ENCODE data around the gene LENG9.

The LENG9 gene

DNA sequence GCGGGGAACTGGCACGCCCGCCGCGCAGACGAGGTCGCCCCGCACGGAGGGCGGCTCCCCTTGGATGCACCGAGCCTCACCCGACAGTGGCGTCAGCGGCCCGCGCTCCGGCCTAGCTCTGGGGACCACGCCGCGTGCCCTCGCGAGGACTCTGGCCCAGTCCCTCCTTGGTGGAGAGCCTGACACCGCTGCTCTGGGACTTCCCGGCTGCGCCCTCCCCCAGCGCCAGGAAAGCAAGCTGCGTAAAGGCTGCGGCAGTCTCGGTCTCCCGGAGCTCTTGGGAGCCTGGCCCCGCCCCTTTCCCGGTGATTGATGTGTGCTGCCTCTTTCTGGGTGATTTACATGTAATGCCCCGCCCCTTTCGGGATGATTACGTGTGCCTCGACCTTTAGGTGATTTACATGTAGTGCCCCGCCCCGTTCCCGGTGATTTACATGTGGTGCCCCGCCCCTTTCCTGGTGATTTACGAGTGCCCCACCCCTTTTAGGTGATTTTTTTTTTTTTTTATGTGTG, at the start of gene LENG9:
LENG9 (minus strand) TSS at position 248 of the 513 bp plus-strand sequence. CDS start 252 bp downstream, outside the sequence.
- TF ChIP-seq TEAD4 (IDR thresholded peaks at IDR 0.05) (0 out of 2 replicates have a peak, but pooled peaks have one; percentile 5), TCF12 (IDR thresholded peaks at IDR 0.05; ENCODE audit: low read depth) (no peak; the same call in 1 of the 2 replicates), CREB1 (IDR thresholded peaks at IDR 0.05; ENCODE audit: low read depth) (no peak), TAF1 (IDR thresholded peaks at IDR 0.05; ENCODE audit: low read depth) (peak; percentile 55; the same call in 1 of the 2 replicates), FOXM1 (IDR thresholded peaks at IDR 0.05; ENCODE audit: borderline replicate concordance, low read depth) (no peak), USF1 (IDR thresholded peaks at IDR 0.05) (no peak), ZBTB7A (IDR thresholded peaks at IDR 0.05; ENCODE audit: low read depth) (no peak), EP300 (IDR thresholded peaks at IDR 0.05; ENCODE audit: borderline replicate concordance) (peak; percentile 7; the same call in 1 of the 2 replicates), NFIC (IDR thresholded peaks at IDR 0.05) (no peak), EGR1 (IDR thresholded peaks at IDR 0.05) (no peak), CEBPB (IDR thresholded peaks at IDR 0.05) (no peak)
- TF ChIP-seq, protein P1, sequence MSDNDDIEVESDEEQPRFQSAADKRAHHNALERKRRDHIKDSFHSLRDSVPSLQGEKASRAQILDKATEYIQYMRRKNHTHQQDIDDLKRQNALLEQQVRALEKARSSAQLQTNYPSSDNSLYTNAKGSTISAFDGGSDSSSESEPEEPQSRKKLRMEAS (IDR thresholded peaks at IDR 0.05), result peak; percentile 95

DNA sequence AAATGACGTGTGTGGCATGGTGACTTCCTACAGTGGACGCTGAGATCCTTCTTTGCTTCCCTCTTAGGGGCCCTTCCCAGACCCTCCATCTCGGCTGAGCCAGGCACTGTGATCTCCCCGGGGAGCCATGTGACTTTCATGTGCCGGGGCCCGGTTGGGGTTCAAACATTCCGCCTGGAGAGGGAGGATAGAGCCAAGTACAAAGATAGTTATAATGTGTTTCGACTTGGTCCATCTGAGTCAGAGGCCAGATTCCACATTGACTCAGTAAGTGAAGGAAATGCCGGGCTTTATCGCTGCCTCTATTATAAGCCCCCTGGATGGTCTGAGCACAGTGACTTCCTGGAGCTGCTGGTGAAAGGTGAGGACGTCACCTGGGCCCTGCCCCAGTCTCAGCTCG, 44.2 kb upstream of the LENG9 start:
- TF ChIP-seq, protein P1 (IDR thresholded peaks at IDR 0.05), result no peak
- TF ChIP-seq CEBPB (IDR thresholded peaks at IDR 0.05) (no peak), EP300 (IDR thresholded peaks at IDR 0.05; ENCODE audit: borderline replicate concordance) (no peak), USF1 (IDR thresholded peaks at IDR 0.05) (no peak), CREB1 (IDR thresholded peaks at IDR 0.05; ENCODE audit: low read depth) (no peak), TCF12 (IDR thresholded peaks at IDR 0.05; ENCODE audit: low read depth) (no peak), REST (IDR thresholded peaks at IDR 0.05; ENCODE audit: low read depth) (no peak), TAF1 (IDR thresholded peaks at IDR 0.05; ENCODE audit: low read depth) (no peak), NFIC (IDR thresholded peaks at IDR 0.05) (no peak), TEAD4 (IDR thresholded peaks at IDR 0.05) (no peak), FOXM1 (IDR thresholded peaks at IDR 0.05; ENCODE audit: borderline replicate concordance, low read depth) (no peak)

- no peak for TF ChIP-seq CREB1 (IDR thresholded peaks at IDR 0.05; ENCODE audit: low read depth)
- TF ChIP-seq TEAD4 (IDR thresholded peaks at IDR 0.05), result no peak
- no peak for TF ChIP-seq ZBTB7A (IDR thresholded peaks at IDR 0.05; ENCODE audit: low read depth)
- no peak for TF ChIP-seq TAF1 (IDR thresholded peaks at IDR 0.05; ENCODE audit: low read depth)
- no peak for TF ChIP-seq NFIC (IDR thresholded peaks at IDR 0.05)
- no peak for TF ChIP-seq TCF12 (IDR thresholded peaks at IDR 0.05; ENCODE audit: low read depth)
- no peak for TF ChIP-seq EGR1 (IDR thresholded peaks at IDR 0.05)
- TF ChIP-seq, protein P1 (IDR thresholded peaks at IDR 0.05), result no peak
- no peak for TF ChIP-seq FOXM1 (IDR thresholded peaks at IDR 0.05; ENCODE audit: borderline replicate concordance, low read depth)
- TF ChIP-seq RAD21 (IDR thresholded peaks at IDR 0.05; ENCODE audit: low read depth), result no peak
- no peak for TF ChIP-seq YY1 (IDR thresholded peaks at IDR 0.05; ENCODE audit: low read depth)
- no peak for TF ChIP-seq CEBPB (IDR thresholded peaks at IDR 0.05)
- TF ChIP-seq USF1 (IDR thresholded peaks at IDR 0.05), result no peak
These were observed 42.5 kb upstream of the LENG9 start for GRCh38 chr19:54506079-54506478.

DNA sequence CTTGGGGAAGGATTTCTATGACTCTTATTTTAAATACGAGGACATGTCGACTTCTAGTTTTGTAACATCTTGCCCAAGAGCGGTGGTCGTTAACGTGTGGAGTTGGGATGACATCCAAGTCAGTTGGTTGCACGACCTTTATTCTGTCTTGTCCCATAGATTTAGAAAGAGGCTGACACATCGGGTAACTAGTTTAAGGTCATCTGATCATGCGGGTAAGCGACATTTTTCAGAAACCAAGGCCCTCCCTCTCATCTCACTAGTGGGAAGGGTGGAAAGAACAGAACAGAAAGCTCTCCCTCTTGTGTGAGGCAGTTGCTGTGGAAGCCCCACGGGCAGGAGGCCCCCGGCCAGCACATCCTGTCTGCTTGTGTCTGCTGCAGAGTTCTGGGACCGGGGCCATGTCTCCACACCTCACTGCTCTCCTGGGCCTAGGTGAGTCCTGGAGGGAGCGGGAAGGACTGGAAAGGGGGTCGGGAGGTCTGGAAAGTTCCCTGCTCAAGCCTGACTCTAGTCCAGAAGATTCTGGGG, 39.0 kb upstream of the LENG9 start, which contains the start of gene LAIR2:
LAIR2 (plus strand) TSS at position 314 of the 531 bp plus-strand sequence; CDS start at position 402, 88 bp downstream.
- TF ChIP-seq TCF12 (IDR thresholded peaks at IDR 0.05; ENCODE audit: low read depth) (no peak), CREB1 (IDR thresholded peaks at IDR 0.05; ENCODE audit: low read depth) (no peak), FOXM1 (IDR thresholded peaks at IDR 0.05; ENCODE audit: borderline replicate concordance, low read depth) (no peak), ZBTB7A (IDR thresholded peaks at IDR 0.05; ENCODE audit: low read depth) (no peak), NFIC (IDR thresholded peaks at IDR 0.05) (no peak), TEAD4 (IDR thresholded peaks at IDR 0.05) (no peak), EGR1 (IDR thresholded peaks at IDR 0.05) (no peak)

- no peak for TF ChIP-seq TEAD4 (IDR thresholded peaks at IDR 0.05)
- TF ChIP-seq USF1 (IDR thresholded peaks at IDR 0.05), result no peak
- no peak for TF ChIP-seq EP300 (IDR thresholded peaks at IDR 0.05; ENCODE audit: borderline replicate concordance)
- no peak for TF ChIP-seq EGR1 (IDR thresholded peaks at IDR 0.05)
- TF ChIP-seq YY1 (IDR thresholded peaks at IDR 0.05; ENCODE audit: low read depth), result no peak
- TF ChIP-seq CEBPB (IDR thresholded peaks at IDR 0.05), result no peak
- no peak for TF ChIP-seq TCF12 (IDR thresholded peaks at IDR 0.05; ENCODE audit: low read depth)
These were observed 30.5 kb upstream of the LENG9 start for GRCh38 chr19:54493967-54494585.

DNA sequence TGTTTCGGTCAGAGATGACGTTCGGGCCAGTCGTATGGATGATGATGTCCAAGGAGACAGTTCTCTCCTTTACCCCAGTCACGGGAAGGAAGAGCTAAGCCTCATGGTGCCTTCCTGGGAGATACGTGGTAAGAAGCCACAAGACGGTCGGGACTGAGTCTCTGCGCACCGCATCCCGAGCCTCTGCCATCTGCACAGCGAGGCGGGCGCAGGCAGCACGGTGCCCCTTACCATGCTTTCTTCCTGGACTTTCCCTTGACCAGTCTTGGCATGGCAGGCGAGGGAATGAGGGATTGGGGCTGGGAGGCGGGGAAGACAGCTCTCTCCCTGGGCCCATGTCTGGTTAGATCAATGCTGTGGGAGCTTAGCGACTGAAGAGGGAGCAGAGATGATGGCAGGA, 29.0 kb upstream of the LENG9 start:
- TF ChIP-seq ZBTB7A (IDR thresholded peaks at IDR 0.05; ENCODE audit: low read depth) (no peak), RAD21 (IDR thresholded peaks at IDR 0.05; ENCODE audit: low read depth) (no peak), TAF1 (IDR thresholded peaks at IDR 0.05; ENCODE audit: low read depth) (no peak), TCF12 (IDR thresholded peaks at IDR 0.05; ENCODE audit: low read depth) (no peak), YY1 (IDR thresholded peaks at IDR 0.05; ENCODE audit: low read depth) (no peak), USF1 (IDR thresholded peaks at IDR 0.05) (no peak), CREB1 (IDR thresholded peaks at IDR 0.05; ENCODE audit: low read depth) (no peak), CEBPB (IDR thresholded peaks at IDR 0.05) (no peak)

Data from Ishikawa (cell line).